Liver (tissue), 9 donors: Measurements from ENCODE around the gene DMRT1. TPM values are rescaled to one million over a fixed set of nuclear protein-coding genes. Genes with fewer than 3 reads are reported as not detected.

ENCODE experiments used
- DNase-seq: peaks from one replicate; pipeline ENCODE4 v3.0.0-alpha.2; 2017; ENCODE audit warnings: low spot score
- H3K27ac ChIP-seq, 2 donors: one replicate each; pipeline ENCODE4 v1.7.0; 2013; ENCODE audit warnings: inconsistent platforms in 2 of 2, low read length in 2 of 2, control low read depth in 1 of 2, low read depth in 1 of 2, mild to moderate bottlenecking in 1 of 2
- H3K27me3 ChIP-seq, 4 donors: one replicate each; pipeline versions ENCODE4 v1.6.1 to v1.7.0; 2013; ENCODE audit warnings: low read length in 3 of 4, inconsistent platforms in 1 of 4, mild to moderate bottlenecking in 1 of 4, moderate library complexity in 1 of 4; ENCODE audit not compliant: control insufficient read depth in 4 of 4, insufficient read depth in 4 of 4
- H3K36me3 ChIP-seq, 4 donors: one replicate each; pipeline versions ENCODE4 v1.6.1 to v1.7.0; 2013; ENCODE audit warnings: low read length in 3 of 4, mild to moderate bottlenecking in 3 of 4, low read depth in 1 of 4, moderate library complexity in 1 of 4; ENCODE audit not compliant: control insufficient read depth in 4 of 4, insufficient read depth in 3 of 4
- H3K4me1 ChIP-seq, 4 donors: one replicate each; pipeline versions ENCODE4 v1.6.1 to v1.7.0; 2013; ENCODE audit warnings: low read length in 3 of 4, mild to moderate bottlenecking in 3 of 4, moderate library complexity in 1 of 4; ENCODE audit not compliant: control insufficient read depth in 4 of 4, insufficient read depth in 4 of 4
- H3K4me3 ChIP-seq, 3 donors: one replicate each; pipeline versions ENCODE4 v1.6.1 to v1.7.0; 2013; ENCODE audit warnings: low read length in 3 of 3, control low read depth in 1 of 3, low read depth in 1 of 3, mild to moderate bottlenecking in 1 of 3
- H3K9ac ChIP-seq, 2 donors: one replicate each; pipeline ENCODE4 v1.7.0; 2013; ENCODE audit warnings: low read length in 2 of 2, mild to moderate bottlenecking in 2 of 2, moderate library complexity in 2 of 2, control low read depth in 1 of 2, low read depth in 1 of 2
- H3K9me3 ChIP-seq, 4 donors: one replicate each; pipeline versions ENCODE4 v1.6.1 to v1.7.0; 2013; ENCODE audit warnings: low read length in 3 of 4; ENCODE audit not compliant: control insufficient read depth in 4 of 4
- ATF3 ChIP-seq: IDR thresholded peaks from 2 replicates; pipeline ENCODE4 v1.6.1; 2016; ENCODE audit warnings: antibody characterized with exemption
- CTCF ChIP-seq: fragments of 150-350 bp; IDR thresholded peaks from 2 replicates; pipeline ENCODE4 v1.5.1; 2017; ENCODE audit warnings: improper control_type of control experiment, low read depth, low read length; ENCODE audit not compliant: missing input control
- FOXA1 ChIP-seq: IDR thresholded peaks from 2 replicates; pipeline ENCODE4 v1.6.1; 2016; ENCODE audit warnings: antibody characterized with exemption
- GABPA ChIP-seq, 2 donors: IDR thresholded peaks in 1 of 2; conservative IDR thresholded peaks in 1 of 2; 2 replicates each; pipeline ENCODE4 v1.6.1; 2016; ENCODE audit warnings: antibody characterized with exemption in 2 of 2, mild to moderate bottlenecking in 1 of 2, moderate library complexity in 1 of 2
- HNF4A ChIP-seq, 2 donors: conservative IDR thresholded peaks; 2 replicates each; pipeline ENCODE4 v1.6.1; 2016; ENCODE audit warnings: antibody characterized with exemption in 2 of 2, mild to moderate bottlenecking in 2 of 2
- HNF4G ChIP-seq: IDR thresholded peaks from 2 replicates; pipeline ENCODE4 v1.6.1; 2016; ENCODE audit warnings: antibody characterized with exemption
- MAX ChIP-seq: IDR thresholded peaks from 2 replicates; pipeline ENCODE4 v1.6.1; 2016; ENCODE audit warnings: antibody characterized with exemption
- NR2F2 ChIP-seq: IDR thresholded peaks from 2 replicates; pipeline ENCODE4 v1.6.1; 2016; ENCODE audit warnings: antibody characterized with exemption
- RAD21 ChIP-seq, 2 donors: IDR thresholded peaks; 2 replicates each; pipeline ENCODE4 v1.6.1; 2016; ENCODE audit warnings: antibody characterized with exemption in 2 of 2, mild to moderate bottlenecking in 2 of 2
- REST ChIP-seq: IDR thresholded peaks from 2 replicates; pipeline ENCODE4 v1.6.1; 2016; ENCODE audit warnings: antibody characterized with exemption, mild to moderate bottlenecking
- RXRA ChIP-seq, 2 donors: IDR thresholded peaks; 2 replicates each; pipeline ENCODE4 v1.6.1; 2017 to 2018; ENCODE audit warnings: antibody characterized with exemption in 2 of 2, mild to moderate bottlenecking in 1 of 2
- SP1 ChIP-seq: IDR thresholded peaks from 2 replicates; pipeline ENCODE4 v1.6.1; 2018; ENCODE audit warnings: antibody characterized with exemption, mild to moderate bottlenecking
- YY1 ChIP-seq: IDR thresholded peaks from 2 replicates; pipeline ENCODE4 v1.6.1; 2016; ENCODE audit warnings: antibody characterized with exemption, mild to moderate bottlenecking
- ZBTB33 ChIP-seq: IDR thresholded peaks from 2 replicates; pipeline ENCODE4 v1.6.1; 2016; ENCODE audit warnings: antibody characterized with exemption
- WGBS: extraction: QIAGEN DNeasy Blood & Tissue Kit; methylation state at CpG from one replicate; pipeline ENCODE4 v1.1.7; 2013; 5-methylcytosine and 5-hydroxymethylcytosine counted together
- polyA plus RNA-seq, 2 donors: library from polyadenylated mRNA; stranded (reverse) in 1 of 2; unstranded in 1 of 2; fragments of 200-250 nt in 1 of 2; fragments of >200 nt in 1 of 2; fragmentation: Nextera tagmentation in 1 of 2; extraction: Ambion mirVana in 1 of 2; gene quantifications; one replicate each; pipeline versions ENCODE4 v1.2.1 to v1.2.3, GENCODE V29; 2013 to 2015
- total RNA-seq, 2 donors: library from RNA; depleted of rRNA; stranded (reverse); fragments of >200 nt; gene quantifications; one replicate each; pipeline ENCODE4 v1.2.3, GENCODE V29; 2014
- donor health status: healthy.
- donor health status: healthy.
- donor health status: healthy.
- donor health status: healthy.
- donor health status: healthy.

Gene DMRT1
- total and polyA plus RNA-seq, 4 donors = not detected

DNA sequence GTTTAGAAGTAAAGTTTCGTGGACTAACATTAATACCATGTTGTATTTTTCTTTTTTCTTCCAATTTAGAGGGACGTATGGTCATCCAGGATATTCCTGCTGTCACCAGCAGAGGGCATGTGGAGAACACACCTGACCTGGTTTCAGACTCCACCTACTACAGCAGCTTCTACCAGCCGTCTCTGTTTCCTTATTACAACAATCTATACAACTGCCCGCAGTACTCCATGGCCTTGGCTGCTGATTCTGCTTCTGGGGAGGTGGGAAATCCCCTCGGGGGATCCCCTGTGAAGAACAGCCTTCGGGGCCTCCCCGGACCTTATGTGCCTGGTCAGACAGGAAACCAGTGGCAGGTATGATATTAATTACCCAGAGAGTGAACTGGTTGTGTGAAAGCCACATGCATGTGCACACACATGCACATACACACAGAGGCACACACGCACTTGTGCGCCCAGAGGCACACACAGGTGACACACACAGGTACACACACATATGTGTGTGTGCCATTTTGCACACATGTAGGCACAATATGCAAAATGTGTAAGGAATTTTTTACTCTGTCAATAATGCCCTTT lies 52.4 kb downstream of the DMRT1 start:
- Histone ChIP-seq H3K9ac (peak overlapping the region in 1 of 2 donors; percentile 57), H3K27me3 (no peaks in the 10 kb centered on the region), H3K36me3 (no peaks in the 10 kb centered on the region), H3K9me3 (no peaks in the 10 kb centered on the region), H3K4me3 (no peak overlapping the region), H3K27ac (no peak overlapping the region), H3K4me1 (peaks cover 2 to 6% (median 5%) of the 10 kb centered on the region in 4 donors)
- no peak for DNase-seq
- 13% methylated on average over 9 of the region's 9 CpGs for WGBS
- TF ChIP-seq RXRA (IDR thresholded peaks at IDR 0.05) = no peak
- no peak for TF ChIP-seq YY1
- TF ChIP-seq HNF4A (conservative IDR thresholded peaks at IDR 0.05) = no peak
- TF ChIP-seq FOXA1 = no peak
- no peak for TF ChIP-seq REST
- no peak for TF ChIP-seq MAX
- no peak for TF ChIP-seq SP1
- TF ChIP-seq NR2F2 = no peak
- peak; percentile 81 to 88 for TF ChIP-seq RAD21 (IDR thresholded peaks at IDR 0.05)
- TF ChIP-seq CTCF = peak; percentile 87
- TF ChIP-seq GABPA (IDR thresholded peaks at IDR 0.05 in 1 of 2, conservative IDR thresholded peaks at IDR 0.05 in 1 of 2) = no peak
- no peak for TF ChIP-seq ATF3
- TF ChIP-seq ZBTB33 = no peak
- no peak for TF ChIP-seq HNF4G
